Fibroblast of gingiva (primary cell): Measurements from ENCODE around the gene ARHGEF10L.

ENCODE experiments used
- DNase-seq: peaks from one replicate; pipeline ENCODE4 v3.0.0-alpha.2; 2011; ENCODE audit warnings: low read depth

Gene ARHGEF10L

DNA sequence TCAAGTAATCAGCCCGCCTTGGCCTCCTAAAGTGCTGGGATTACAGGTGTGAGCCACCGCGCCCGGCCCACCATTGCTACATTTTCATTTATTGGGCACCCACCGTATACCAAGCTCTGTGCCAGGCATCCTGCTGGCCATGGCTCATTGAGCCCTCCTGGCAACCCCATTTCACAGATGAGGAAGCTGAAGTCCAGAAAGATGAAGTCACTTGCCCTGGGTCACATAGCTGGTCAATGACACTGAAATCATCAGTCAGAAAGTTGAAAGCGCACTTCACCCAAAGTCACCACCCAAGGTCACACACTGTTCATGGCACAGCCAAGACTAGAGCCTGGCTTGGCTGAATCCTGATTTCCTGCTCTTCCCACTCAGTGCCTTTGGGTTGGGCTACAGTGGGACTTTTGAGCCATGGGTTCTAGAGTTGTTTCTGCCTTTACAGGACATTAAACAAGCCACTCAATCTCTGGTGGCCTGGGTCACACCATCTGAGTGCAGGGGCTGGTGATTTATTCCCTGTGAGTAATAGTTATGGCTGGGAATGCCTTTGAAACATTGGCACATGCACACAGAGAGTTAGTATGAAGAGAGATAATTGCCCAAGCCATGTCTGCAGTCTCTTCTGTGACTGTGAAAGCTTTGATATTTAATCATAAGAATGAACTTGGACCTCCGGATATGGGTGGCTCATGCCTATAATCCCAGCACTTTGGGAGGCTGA is 16.0 kb upstream of the ARHGEF10L start:
- no peak for DNase-seq

DNA sequence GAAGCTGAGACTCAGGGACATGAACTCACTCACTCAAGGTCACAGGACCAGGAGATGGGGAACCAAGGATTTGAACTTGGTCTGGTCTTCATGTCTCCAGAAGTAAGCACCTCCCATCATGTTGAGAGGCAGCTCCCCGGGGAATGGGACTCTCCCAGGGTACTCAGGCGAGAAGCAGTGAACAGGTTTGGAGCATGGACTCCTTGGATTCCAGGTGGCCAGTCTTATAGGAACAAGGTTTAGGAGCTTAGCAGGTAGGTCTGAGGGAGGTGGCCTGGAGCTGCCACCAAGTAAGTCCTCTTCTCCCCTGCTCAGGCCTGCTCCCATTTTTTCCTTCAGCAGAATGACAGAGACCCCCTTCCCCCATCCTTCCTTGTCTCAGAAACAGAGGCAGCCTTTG is 14.9 kb upstream of the ARHGEF10L start:
- DNase-seq, result no peak

DNA sequence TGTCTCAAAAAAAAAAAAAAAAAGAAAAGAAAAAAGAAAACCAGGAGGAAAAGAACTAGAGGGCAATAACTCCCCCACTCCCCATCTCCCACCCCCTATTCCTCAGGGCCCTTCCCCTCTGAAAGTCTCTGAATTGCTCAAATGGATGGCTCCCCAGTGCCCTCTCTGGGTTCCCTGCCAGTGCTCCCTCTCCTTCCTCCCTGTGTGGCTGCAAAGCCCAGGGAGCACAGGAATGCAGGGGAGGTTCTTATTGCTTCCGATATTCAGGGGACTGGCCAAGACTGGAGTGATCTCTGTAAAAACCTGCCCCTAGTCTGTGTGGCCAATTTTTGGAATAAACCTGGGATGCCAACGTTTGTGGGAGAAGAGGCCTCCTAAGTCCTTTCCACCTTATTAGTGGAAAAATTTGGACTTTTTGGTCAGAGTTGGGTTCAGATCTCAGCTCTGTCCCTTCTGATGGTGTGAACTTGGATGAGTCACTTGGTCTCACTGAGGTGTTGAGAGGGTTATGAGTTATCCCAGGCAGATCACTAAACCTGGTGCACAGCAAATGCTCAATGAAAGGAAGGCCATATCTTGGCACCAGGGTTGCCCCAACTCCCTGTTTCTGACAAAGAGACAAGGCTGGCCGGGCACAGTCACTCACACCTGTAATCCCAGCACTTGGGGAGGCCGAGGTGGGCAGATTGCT is 13.4 kb upstream of the ARHGEF10L start:
- DNase-seq, result no peak

DNA sequence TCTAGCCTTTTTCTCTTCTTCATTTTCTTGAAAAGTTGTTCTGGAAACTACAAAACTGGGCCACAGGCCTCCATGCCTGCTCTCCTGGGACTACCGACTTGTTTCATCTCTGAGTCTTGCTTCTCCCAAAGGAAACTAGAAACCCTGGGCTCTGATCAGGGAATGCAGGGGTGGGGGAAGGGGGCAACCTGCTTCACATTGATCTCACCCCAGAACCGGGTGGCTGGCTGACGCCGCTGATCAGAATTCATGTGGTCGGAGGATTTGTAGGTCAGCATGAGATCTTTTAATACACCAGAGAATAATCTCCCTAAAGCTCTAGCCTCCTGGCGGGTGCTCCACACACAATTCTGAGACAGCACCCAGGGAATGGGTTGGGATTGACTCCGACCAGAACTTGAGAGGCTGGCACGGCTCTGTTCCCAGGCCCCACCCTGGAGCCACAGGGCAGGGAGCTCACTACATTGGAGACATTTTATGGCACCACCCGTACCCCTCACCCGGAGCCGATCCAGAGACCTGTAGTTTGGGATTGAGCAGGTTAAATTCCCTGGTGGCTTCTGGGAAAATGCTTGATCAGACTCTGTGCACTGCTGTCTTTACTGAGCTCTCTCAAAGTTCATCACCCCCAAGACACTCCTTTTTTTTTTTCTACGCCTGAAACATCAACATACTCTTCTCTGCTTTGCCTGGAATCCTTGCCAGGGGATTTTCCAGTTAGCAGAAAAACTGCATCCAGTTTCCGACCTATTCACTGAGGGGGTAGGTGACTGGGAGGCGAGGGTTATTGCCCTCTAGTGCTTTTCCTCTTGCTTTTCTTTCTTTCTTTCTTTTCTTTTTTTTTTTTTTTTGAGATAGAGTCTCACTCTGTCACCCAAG is 12.2 kb upstream of the ARHGEF10L start:
- DNase-seq, result peak; percentile 57

DNA sequence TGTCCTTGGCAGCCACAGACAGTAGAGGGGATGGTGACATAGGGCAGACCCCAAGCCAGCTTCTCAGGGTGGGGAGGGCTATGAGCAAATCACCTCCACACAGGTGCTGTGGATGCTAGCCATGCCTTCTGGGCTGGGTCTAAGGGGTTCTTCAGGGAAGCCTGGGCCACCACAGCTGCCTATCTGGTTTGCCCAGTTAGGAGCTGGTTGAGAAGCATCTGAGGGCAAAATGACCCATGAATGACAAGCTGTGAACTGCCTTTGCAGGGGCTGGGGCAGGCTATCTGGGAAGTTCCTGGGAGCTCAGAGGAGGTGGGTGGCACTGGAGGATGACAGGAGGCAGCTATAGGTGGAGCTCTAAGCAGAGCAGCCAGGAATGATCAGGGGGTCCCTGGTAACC is 10.1 kb upstream of the ARHGEF10L start:
- no peak for DNase-seq

DNA sequence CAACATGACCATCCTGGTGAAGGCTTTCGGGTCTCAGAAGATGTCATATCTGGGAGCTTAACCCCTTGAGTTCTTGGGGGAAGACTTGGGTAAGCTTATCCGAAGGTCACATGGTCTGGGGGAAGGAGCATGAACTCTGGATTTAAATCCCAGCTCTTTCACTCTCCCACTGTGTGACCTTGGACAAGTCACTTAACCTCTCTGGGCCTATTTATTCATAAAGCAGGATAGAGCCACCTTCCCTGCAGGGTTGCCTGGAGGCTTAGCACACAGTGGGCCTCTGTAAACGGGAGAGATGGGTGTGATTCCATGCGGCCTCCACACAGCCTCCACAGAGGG is 8.2 kb upstream of the ARHGEF10L start:
- no peak for DNase-seq

DNA sequence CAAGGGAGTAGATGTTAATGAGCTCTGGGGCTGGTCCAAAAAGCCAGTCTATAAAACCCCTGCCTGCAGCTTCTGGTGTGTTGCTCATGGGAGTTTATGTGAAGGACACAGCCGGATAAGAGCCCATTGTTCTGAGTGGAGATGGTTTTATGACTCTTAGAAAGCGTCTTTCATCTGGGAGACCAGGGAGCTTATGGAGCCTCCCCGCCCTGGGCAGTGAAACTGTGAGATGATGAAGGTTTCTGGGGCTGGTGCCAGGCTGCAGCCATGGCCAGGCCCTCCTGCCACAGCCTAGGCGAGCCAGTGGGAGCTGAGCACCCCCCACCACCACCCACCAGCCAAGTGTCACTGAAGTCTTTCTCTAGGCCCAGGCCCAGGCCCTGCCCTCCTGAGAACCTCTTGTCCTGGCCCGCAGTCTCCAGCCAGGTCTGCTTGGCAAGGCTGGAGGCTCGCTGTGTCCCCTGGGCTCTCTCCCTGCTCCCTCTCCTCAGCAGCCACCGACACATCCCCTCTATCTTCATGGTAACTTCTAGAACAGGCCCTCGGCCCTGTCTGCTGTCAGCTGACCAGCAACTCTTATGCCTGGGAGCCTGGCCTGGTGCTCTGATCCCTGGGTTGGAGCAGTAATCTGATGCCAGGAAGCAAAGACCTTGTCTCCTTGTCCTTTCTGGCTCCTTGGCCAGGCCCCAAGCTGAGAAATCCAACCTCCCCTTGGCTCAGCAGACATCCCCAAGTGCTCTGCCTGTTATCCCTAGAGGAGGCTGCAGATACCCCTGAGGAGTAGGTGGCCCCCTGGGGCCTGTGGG is 7.6 kb upstream of the ARHGEF10L start:
- DNase-seq, result peak; percentile 68

DNA sequence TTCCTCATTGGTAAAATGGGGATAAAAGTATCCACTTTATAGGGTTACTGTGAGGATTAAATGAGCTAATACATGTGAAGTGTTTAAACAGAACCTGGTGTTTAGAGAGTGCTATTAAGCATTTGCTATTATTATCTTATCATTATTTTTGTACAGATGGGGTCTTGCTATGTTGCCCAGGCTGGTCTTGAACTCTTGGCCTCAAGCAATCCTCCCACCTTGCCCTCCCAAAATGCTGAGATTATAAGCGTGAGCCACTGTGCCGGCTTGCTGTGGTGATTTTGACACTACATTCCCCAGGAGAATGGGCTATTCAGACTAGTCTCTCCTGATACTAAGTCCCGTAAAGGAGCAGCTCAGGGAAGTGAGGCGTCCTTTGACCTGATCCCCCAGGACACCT is 6.3 kb upstream of the ARHGEF10L start:
- DNase-seq, result no peak

DNA sequence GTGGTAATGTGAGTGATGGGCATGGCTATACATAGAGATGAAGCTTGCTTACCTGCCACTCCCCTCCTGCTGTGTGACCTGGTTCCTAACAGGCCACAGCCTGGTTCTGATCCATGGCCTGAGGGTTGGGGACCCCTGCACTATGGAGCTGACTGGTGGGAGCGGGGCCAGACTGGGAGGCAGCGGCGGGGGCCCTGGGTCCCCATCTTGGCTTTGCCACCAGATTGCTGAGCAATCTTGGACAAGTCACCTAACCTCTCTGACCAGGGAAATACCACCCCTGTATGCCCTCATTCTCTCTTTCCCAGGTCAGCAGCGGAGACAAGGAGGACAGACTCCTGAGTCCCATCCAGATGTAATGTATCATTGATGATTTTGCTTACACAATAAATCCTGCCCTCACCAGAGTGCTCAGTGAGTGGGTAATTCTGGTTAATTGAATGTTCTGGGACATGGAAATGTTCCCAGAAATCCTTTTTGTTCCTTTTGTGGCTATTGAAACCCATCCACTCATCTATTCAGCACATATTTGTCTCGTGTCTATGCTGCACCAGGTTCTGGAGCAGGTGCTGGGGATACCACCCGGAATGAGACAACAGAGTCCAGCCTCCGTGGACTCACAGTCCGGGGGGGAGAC is 4.1 kb upstream of the ARHGEF10L start:
- DNase-seq, result no peak

DNA sequence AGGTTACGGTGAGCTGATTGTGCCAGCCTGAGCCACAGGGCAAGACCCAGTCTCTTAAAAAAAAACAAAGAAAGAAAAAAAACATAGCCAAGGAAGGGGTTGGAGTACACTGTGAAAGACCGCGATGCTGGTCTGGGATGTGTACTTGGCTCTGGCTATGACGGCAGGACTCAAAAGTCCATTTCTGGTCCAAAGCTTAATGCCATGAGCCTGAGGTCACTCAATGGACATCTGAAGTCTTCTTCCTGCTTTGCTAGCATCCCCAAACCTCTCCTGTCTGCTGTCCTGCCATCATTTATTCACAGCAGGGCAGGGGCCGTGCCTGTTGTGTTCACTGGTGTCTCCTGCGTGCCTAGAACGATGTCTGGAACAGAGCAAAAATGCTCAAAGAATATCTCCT is 1.5 kb upstream of the ARHGEF10L start:
- DNase-seq, result no peak

DNA sequence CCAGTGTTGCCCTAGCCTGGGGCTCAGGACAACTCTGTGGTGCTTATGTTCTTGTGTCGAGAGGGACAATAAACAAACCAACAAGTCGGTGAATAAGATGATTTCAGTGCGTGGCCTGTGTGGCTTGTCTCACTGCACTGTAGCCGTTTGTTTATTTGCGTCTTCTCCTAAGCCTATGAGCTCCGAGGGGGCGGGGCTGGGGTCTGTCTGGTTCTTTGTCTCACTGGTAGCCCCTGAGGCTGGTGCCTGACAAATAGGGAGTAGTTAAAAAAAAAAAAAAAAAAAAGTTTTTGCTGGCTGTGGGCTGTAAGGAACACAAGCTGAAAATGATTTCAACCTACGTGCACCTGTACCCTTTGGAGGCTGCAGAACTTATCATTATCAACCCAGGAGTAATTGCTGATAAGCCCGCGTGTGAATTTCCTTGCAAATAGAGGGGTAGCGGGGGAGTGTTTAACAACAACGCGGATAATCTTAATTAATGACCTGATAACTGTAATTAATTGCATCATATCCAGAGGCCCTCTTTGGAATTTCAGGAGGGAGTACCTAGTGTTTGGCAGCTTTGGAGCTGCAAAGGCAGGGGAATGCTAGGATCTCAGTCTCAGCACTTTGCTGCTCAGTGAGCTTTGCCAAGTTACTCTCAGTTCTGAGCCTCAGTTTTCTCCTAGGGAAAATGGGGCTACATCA is 925 bp upstream of the ARHGEF10L start:
- no peak for DNase-seq

DNA sequence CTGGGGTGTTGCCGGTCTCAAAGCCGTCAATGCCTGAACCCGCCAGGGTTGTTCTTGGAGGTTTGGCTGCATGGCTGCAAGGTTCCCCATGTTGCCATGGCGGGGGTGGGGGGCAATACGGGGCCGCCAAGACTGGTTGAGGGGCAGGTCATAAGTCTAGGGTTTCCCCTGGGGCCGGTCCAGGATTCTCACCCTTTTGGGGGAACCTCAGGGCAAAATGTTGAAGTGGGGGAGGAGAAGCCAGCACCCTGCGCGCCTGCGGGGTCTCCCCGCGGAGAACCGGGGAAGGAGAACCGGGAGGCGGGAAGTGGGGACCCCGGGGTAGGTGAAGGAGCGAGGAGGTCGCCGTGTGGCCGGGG is 401 bp upstream of the ARHGEF10L start:
- DNase-seq, result no peak

DNA sequence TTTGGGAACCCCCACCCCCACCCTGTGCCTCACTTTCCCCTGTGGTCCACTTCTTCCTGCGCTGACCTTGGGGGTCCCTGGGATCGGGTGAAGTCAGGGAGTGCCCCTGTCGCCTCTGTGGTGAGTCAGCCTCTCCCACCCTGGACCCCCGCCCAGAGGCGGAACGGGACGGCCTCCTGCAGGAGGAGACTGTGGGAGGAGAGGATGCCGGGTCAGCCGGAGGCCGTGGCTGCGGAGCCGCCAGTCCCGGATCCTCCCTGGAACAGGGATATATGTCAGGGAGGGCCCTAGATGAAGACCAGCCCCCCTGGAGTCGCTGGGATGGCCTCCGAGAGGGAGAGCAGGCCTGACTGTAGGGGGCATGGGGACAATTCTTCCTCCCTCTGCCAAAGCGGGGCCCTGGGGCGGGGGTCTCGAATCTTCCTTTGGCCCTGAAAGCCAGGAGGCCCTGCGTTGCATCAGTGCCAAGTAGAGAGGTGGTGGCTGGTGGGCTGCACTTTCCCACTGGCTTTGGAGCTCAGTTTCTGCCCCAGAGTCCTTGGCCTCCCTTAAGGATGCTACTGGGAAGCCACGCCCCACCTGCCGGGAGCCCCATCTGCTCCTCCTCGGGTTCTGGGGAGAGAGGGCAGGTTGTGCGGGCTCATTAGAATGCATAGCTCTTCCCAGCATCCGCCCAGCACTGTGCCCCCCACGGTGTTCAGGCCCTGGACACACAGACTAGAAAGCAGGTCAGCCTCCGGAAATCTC is 930 bp downstream of the ARHGEF10L start:
- peak; percentile 65 for DNase-seq

DNA sequence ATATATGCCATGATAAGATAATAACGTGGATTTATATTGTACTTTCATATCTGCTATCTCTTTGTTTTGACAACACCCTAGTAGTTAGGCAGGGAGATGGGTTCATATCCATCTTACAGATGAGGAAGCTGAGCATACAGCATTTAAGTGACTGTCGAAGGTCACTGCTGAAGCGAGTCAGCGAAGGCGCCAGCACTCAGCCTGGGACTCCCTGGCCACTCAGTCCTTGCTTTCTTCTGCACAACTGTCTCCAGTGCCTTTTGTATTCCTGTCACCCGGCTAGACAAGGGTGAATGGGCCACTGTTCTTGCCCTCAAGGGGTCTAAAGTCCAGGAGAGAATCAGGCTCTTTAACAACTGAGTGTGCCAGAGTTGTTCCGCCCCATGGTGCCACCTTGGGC is 3.1 kb downstream of the ARHGEF10L start:
- no peak for DNase-seq

DNA sequence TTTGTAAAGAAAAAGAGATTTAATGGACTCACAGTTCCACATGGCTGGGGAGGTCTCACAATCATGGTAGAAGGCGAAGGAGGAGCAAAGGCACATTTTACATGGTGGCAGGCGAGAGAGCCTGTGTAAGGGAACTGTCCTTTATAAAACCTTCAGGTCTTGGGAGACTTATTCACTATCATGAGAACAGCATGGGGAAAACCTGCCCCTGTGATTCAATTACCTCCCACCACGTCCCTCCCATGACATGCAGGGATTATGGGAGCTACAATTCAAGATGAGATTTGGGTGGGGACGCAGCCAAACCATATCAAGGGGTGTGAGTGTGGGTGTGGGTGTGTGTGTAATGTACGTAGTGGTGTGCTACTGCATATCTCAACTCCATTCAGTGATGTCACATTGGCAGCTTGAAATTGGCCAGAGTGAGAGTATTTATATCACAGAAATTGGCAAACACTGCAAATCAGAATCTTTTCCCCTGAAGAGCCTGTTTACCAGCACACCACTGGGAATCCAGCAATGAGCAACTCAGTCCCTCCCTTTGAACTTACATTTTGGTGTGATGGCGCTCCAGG is 5.4 kb downstream of the ARHGEF10L start:
- DNase-seq, result peak; percentile 38

DNA sequence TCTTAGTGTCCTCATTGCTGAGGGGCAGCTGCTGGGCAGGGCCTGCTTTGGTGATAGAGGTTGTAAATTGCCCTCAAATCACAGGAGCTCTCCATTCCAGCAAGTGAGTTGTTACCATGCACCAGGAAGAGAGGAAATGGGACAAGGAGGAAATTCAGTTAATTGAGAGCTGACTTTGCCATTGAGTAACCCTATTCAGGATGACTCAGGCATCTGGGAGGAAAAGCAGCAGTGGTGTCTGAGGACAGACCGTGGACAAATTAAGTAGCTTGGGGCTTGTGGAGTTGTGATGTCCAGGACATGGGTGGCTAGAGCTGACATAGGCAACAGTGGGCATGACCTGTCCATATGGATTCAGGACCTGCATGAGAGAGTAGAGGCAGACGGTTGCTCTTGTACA is 5.9 kb downstream of the ARHGEF10L start:
- peak; percentile 69 for DNase-seq

DNA sequence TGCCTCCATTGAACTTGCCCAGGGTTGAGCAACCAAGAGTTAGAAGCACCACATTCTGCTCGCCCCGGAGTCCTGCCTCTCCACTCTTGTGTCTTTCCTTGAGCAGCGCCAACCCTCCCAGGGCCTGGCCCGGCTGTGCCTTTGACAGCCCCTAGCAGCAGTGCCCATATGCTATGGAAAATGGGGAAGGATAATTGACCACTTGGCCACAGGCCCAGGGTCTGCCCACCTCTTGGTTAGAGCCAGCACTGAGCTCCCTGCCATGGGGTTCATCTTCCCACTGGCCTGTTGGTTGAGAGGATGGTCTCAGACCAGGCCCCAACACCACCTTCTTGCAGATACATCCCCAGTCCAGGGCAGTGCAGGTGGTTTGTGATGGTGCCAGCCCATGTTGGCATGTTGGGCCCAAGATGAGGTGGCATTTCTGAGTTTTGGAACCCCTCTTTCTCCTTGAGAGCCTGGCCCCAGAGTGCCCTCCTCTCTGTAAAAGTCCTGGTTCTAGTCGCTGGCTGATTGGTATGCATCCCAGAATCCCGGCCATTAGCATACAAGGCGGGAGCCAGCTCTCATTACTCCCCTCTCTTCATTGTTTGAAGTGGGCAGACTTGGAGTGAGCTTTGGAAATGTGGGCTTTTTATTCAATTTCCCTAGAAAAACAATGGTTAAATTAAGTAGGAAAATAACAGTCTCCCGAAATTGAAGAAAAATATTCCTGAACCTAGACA is 7.6 kb downstream of the ARHGEF10L start:
- no peak for DNase-seq

DNA sequence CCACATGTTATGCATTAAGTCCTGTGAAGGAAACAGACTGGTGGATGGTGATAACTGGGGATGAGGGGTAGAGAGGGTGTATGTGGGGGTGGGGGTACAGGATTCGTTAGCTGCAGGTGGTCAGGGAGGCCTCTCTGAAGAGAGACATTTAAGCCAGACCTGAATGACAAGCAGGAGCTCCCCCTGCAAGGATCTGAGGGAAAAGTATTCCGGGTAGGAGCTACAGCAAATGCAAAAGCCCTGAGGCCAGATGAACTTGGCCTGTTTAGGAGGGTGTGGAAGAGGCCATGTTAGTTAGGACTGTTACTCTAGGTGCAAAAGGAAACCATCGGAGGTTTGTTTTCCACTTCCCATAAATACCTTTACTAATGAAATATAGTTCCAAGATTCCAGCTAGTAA is 9.9 kb downstream of the ARHGEF10L start:
- DNase-seq, result no peak
